ENCODE results near the gene DDX42. TPM values are rescaled to one million over a fixed set of nuclear protein-coding genes. Genes with fewer than 3 reads are reported as not detected.

Gene DDX42
- total RNA-seq, 5 donors from 2014 or later (not counting 1 experiment from before 2014, with no cell fraction given), result 110 to 141 (median 123) TPM

GRCh38 chr17:63783522-63783921, 9.6 kb downstream of the DDX42 start:
- ChIA-PET CTCF (interaction anchor here in 1 of 2 donors (0.6 to 2.0 kb wide), 2 partner anchors 10 to 60 kb away, joined by 6 to 7 read pairs; partner anchors contain the start of genes CCDC47 and DDX42), POLR2A (interaction anchor here in 1 of 2 donors (0.6 to 0.7 kb wide), 2 partner anchors 45 to 362 kb away, joined by 3 read pairs; no protein-coding TSS in a partner anchor)
- Histone ChIP-seq H3K27ac (ENCODE audit: low read length) (no peak overlapping the region), H3K4me1 (ENCODE audit: control insufficient read depth in 1 of 2, extremely low read depth in 1 of 2, insufficient read depth in 2 of 2, low read length in 2 of 2) (peaks cover 2 to 5% of the 10 kb centered on the region in 2 experiments), H3K4me3 (ENCODE audit: control insufficient read depth in 1 of 2, extremely low read depth in 1 of 2, low read length in 1 of 2) (no peak overlapping the region), H3K36me3 (ENCODE audit: control insufficient read depth in 2 of 2, extremely low read depth in 1 of 2, insufficient read depth in 1 of 2, low read length in 1 of 2) (peaks cover 2 to 41% of the 10 kb centered on the region in 2 donors), H3K9me3 (no peaks in the 10 kb centered on the region), H3K27me3 (replicated peaks in 1 of 2; ENCODE audit: control insufficient read depth in 2 of 2, extremely low read depth in 1 of 2, insufficient read depth in 2 of 2, low read length in 1 of 2) (no peaks in the 10 kb centered on the region)
- Mint-ChIP-seq H3K27ac (peak overlapping the region; percentile 11 to 31), H3K36me3 (peaks cover 28% of the 10 kb centered on the region), H3K9me3 (no peaks in the 10 kb centered on the region), H3K27me3 (no peaks in the 10 kb centered on the region), H3K4me3 (no peak overlapping the region), H3K4me1 (peaks cover 46 to 55% (median 54%) of the 10 kb centered on the region in 3 donors)
- WGBS (ENCODE audit: insufficient coverage), result no CpG with 5 or more reads among the region's 6 CpGs
- DNase-seq, result no peak
- no peak for ATAC-seq (replicated peaks in 1 of 4)

DNA sequence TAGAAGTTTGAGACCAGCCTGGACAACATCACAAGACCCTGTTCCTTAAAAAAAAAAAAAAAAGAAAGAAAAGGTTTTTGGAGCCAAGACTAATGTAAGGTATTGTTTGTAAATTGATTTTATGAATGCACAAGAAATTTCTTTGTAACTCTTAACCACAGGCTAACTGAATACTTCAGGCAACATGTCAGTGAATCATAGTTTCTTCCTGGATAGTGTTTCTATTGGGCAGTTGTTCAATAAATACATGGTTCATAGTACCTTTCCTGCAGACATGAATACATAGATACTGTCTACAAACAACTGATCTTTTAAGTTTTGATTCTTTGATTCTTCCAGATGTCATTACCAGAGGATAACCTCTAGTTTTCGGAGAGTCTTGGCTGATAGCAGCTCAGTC, 11.6 kb downstream of the DDX42 start:
- no peaks in the 10 kb centered on the region for H3K9me3 ChIP-seq
- ChIA-PET POLR2A (interaction anchor here in 1 of 2 donors (0.7 kb wide), 1 partner anchor 9 kb away, joined by 3 read pairs; no protein-coding TSS in a partner anchor), CTCF (interaction anchor here (0.6 to 1.0 kb wide), 3 partner anchors 12 to 43 kb away, joined by 3 read pairs; no protein-coding TSS in a partner anchor)
- H3K36me3 ChIP-seq (ENCODE audit: control insufficient read depth in 2 of 2, extremely low read depth in 1 of 2, insufficient read depth in 1 of 2, low read length in 1 of 2), result peaks cover 10 to 48% of the 10 kb centered on the region in 2 donors
- Mint-ChIP-seq H3K9me3 (no peaks in the 10 kb centered on the region), H3K27ac (peak overlapping the region in 1 of 2 donors; percentile 64), H3K4me1 (peaks cover 31 to 38% (median 37%) of the 10 kb centered on the region in 3 donors), H3K36me3 (peaks cover 22% of the 10 kb centered on the region), H3K4me3 (no peak overlapping the region), H3K27me3 (no peaks in the 10 kb centered on the region)
- peaks cover 0 to 3% of the 10 kb centered on the region in 2 experiments for H3K4me1 ChIP-seq (ENCODE audit: control insufficient read depth in 1 of 2, extremely low read depth in 1 of 2, insufficient read depth in 2 of 2, low read length in 2 of 2)
- no CpG with 5 or more reads among the region's 1 CpG for WGBS (ENCODE audit: insufficient coverage)
- no peak for DNase-seq
- H3K4me3 ChIP-seq (ENCODE audit: control insufficient read depth in 1 of 2, extremely low read depth in 1 of 2, low read length in 1 of 2), result no peak overlapping the region
- no peak for ATAC-seq (replicated peaks in 1 of 4)
- no peaks in the 10 kb centered on the region for H3K27me3 ChIP-seq (replicated peaks in 1 of 2; ENCODE audit: control insufficient read depth in 2 of 2, extremely low read depth in 1 of 2, insufficient read depth in 2 of 2, low read length in 1 of 2)
- H3K27ac ChIP-seq (ENCODE audit: low read length), result no peak overlapping the region

DNA sequence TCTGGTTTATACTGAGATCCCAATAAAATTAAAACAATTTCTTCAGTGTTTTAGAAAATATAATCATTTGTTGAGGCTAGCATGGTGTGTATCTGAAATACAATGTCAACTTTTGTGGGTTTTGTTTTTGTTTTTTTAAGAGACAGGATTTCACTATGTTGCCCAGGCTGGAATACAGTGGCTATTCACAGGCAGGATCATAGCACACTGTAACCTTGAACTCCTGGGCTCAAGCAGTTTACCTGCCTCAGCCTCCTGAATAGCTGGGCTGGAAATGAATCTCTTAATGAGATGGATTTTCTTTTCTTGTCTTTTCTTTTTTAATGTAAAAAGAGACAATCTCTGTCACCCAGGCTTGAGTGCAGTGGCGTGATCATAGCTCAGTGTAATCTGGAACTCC, 12.1 kb downstream of the DDX42 start:
- H3K27ac Mint-ChIP-seq, result peak overlapping the region in 1 of 2 donors; percentile 44
- POLR2A ChIA-PET, result no interaction called here

DNA sequence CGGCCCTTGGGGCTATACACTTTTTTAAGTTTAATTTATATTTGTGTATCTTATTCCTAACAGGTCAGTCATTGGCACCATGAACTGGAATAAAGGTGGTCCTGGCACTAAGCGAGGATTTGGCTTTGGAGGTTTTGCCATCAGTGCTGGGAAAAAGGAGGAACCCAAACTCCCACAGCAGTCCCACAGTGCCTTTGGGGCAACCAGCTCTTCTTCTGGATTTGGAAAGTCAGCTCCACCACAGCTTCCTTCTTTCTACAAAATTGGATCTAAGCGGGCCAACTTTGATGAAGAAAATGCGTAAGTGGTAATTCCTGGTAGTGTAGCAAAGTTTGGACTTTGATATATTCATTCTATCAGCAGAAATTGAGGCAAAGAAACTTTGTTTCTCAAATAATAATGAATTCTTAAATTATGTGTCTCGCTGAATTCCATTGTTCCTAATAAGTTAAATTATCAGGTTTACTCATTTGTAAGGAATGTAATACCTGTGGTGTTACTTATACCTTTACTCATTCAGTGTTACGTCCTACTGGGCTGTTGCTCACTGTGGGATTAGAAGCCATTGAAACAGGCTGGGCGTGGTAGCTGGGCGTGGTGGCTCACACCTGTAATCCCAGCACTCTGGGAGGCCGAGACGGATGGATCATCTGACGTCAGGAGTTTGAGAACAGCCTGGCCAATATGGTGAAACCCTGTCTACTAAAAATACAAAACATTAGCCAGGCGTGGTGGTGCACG, 13.2 kb downstream of the DDX42 start:
- Histone ChIP-seq H3K27ac (ENCODE audit: low read length) (no peak overlapping the region), H3K36me3 (ENCODE audit: control insufficient read depth in 2 of 2, extremely low read depth in 1 of 2, insufficient read depth in 1 of 2, low read length in 1 of 2) (peaks cover 12 to 50% of the 10 kb centered on the region in 2 donors), H3K9me3 (no peaks in the 10 kb centered on the region), H3K4me3 (ENCODE audit: control insufficient read depth in 1 of 2, extremely low read depth in 1 of 2, low read length in 1 of 2) (no peak overlapping the region), H3K4me1 (ENCODE audit: control insufficient read depth in 1 of 2, extremely low read depth in 1 of 2, insufficient read depth in 2 of 2, low read length in 2 of 2) (peaks cover 0 to 3% of the 10 kb centered on the region in 2 experiments), H3K27me3 (replicated peaks in 1 of 2; ENCODE audit: control insufficient read depth in 2 of 2, extremely low read depth in 1 of 2, insufficient read depth in 2 of 2, low read length in 1 of 2) (no peaks in the 10 kb centered on the region)
- 99% methylated on average over 8 of the region's 13 CpGs for WGBS (ENCODE audit: insufficient coverage)
- ChIA-PET CTCF (no interaction called here), POLR2A (no interaction called here)
- no peak for ATAC-seq (replicated peaks in 1 of 4)
- Mint-ChIP-seq H3K9me3 (no peaks in the 10 kb centered on the region), H3K4me3 (no peak overlapping the region), H3K27ac (no peak overlapping the region), H3K27me3 (no peaks in the 10 kb centered on the region), H3K36me3 (peaks cover 18% of the 10 kb centered on the region), H3K4me1 (peaks cover 17 to 26% (median 25%) of the 10 kb centered on the region in 3 donors)
- no peak for DNase-seq

More for the DNA sequence above, 12.1 kb downstream of the DDX42 start:
- Mint-ChIP-seq H3K27me3 (no peaks in the 10 kb centered on the region), H3K9me3 (no peaks in the 10 kb centered on the region), H3K36me3 (peaks cover 18% of the 10 kb centered on the region), H3K4me1 (peaks cover 26 to 32% (median 32%) of the 10 kb centered on the region in 3 donors), H3K4me3 (no peak overlapping the region)
- Histone ChIP-seq H3K36me3 (ENCODE audit: control insufficient read depth in 2 of 2, extremely low read depth in 1 of 2, insufficient read depth in 1 of 2, low read length in 1 of 2) (peaks cover 11 to 48% of the 10 kb centered on the region in 2 donors), H3K4me1 (ENCODE audit: control insufficient read depth in 1 of 2, extremely low read depth in 1 of 2, insufficient read depth in 2 of 2, low read length in 2 of 2) (peaks cover 0 to 3% of the 10 kb centered on the region in 2 experiments), H3K4me3 (ENCODE audit: control insufficient read depth in 1 of 2, extremely low read depth in 1 of 2, low read length in 1 of 2) (no peak overlapping the region), H3K9me3 (no peaks in the 10 kb centered on the region), H3K27ac (ENCODE audit: low read length) (no peak overlapping the region), H3K27me3 (replicated peaks in 1 of 2; ENCODE audit: control insufficient read depth in 2 of 2, extremely low read depth in 1 of 2, insufficient read depth in 2 of 2, low read length in 1 of 2) (no peaks in the 10 kb centered on the region)
- no CpG with 5 or more reads among the region's 1 CpG for WGBS (ENCODE audit: insufficient coverage)
- CTCF ChIA-PET, result interaction anchor here (0.6 to 1.0 kb wide), 2 partner anchors 25 to 42 kb away, joined by 3 read pairs; no protein-coding TSS in a partner anchor
- ATAC-seq (replicated peaks in 1 of 4), result no peak
- no peak for DNase-seq

GRCh38 chr17:63790057-63790456, 16.1 kb downstream of the DDX42 start:
- no peaks in the 10 kb centered on the region for H3K9me3 Mint-ChIP-seq
- H3K4me1 ChIP-seq (ENCODE audit: control insufficient read depth in 1 of 2, extremely low read depth in 1 of 2, insufficient read depth in 2 of 2, low read length in 2 of 2), result no peaks in the 10 kb centered on the region
- no peaks in the 10 kb centered on the region for H3K9me3 ChIP-seq
- H3K27me3 ChIP-seq (replicated peaks in 1 of 2; ENCODE audit: control insufficient read depth in 2 of 2, extremely low read depth in 1 of 2, insufficient read depth in 2 of 2, low read length in 1 of 2), result no peaks in the 10 kb centered on the region
- no peak for DNase-seq
- H3K27ac Mint-ChIP-seq, result no peak overlapping the region
- POLR2A ChIA-PET, result interaction anchor here in 1 of 2 donors (0.6 kb wide), 1 partner anchor 10 kb away, joined by 3 read pairs; no protein-coding TSS in a partner anchor
- WGBS (ENCODE audit: insufficient coverage), result 89% methylated on average over 3 of the region's 6 CpGs
- peaks cover 16 to 66% of the 10 kb centered on the region in 2 donors for H3K36me3 ChIP-seq (ENCODE audit: control insufficient read depth in 2 of 2, extremely low read depth in 1 of 2, insufficient read depth in 1 of 2, low read length in 1 of 2)
- H3K4me3 ChIP-seq (ENCODE audit: control insufficient read depth in 1 of 2, extremely low read depth in 1 of 2, low read length in 1 of 2), result no peak overlapping the region
- peaks cover 0 to 8% (median 6%) of the 10 kb centered on the region in 3 donors for H3K4me1 Mint-ChIP-seq
- peaks cover 32% of the 10 kb centered on the region for H3K36me3 Mint-ChIP-seq
- no peaks in the 10 kb centered on the region for H3K27me3 Mint-ChIP-seq
- H3K4me3 Mint-ChIP-seq, result no peak overlapping the region
- CTCF ChIA-PET, result no interaction called here
- H3K27ac ChIP-seq (ENCODE audit: low read length), result no peak overlapping the region
- no peak for ATAC-seq (replicated peaks in 1 of 4)

- Histone ChIP-seq H3K4me3 (ENCODE audit: control insufficient read depth in 1 of 2, extremely low read depth in 1 of 2, low read length in 1 of 2) (no peak overlapping the region), H3K36me3 (ENCODE audit: control insufficient read depth in 2 of 2, extremely low read depth in 1 of 2, insufficient read depth in 1 of 2, low read length in 1 of 2) (peaks cover 18 to 83% of the 10 kb centered on the region in 2 donors), H3K4me1 (ENCODE audit: control insufficient read depth in 1 of 2, extremely low read depth in 1 of 2, insufficient read depth in 2 of 2, low read length in 2 of 2) (no peaks in the 10 kb centered on the region), H3K9me3 (no peaks in the 10 kb centered on the region), H3K27me3 (replicated peaks in 1 of 2; ENCODE audit: control insufficient read depth in 2 of 2, extremely low read depth in 1 of 2, insufficient read depth in 2 of 2, low read length in 1 of 2) (no peaks in the 10 kb centered on the region), H3K27ac (ENCODE audit: low read length) (no peak overlapping the region)
- no peak for ATAC-seq (replicated peaks in 1 of 4)
- Mint-ChIP-seq H3K4me3 (no peak overlapping the region), H3K27me3 (no peaks in the 10 kb centered on the region), H3K27ac (no peak overlapping the region), H3K36me3 (peaks cover 41% of the 10 kb centered on the region), H3K4me1 (peaks cover 0 to 4% (median 2%) of the 10 kb centered on the region in 3 donors), H3K9me3 (no peaks in the 10 kb centered on the region)
- DNase-seq, result no peak
- ChIA-PET CTCF (no interaction called here), POLR2A (interaction anchor here (0.6 kb wide), 2 partner anchors 22 to 39 kb away, joined by 3 to 5 read pairs; no protein-coding TSS in a partner anchor)
- no CpG with 5 or more reads among the region's 3 CpGs for WGBS (ENCODE audit: insufficient coverage)
Observed at GRCh38 chr17:63792055-63792729, 18.2 kb downstream of the DDX42 start.
